ENCODE results near the gene RBM28.
"Not testable (repeated sequence)": the region's sequence is repeated elsewhere in the genome, so short reads cannot be mapped to it uniquely, and the experiment has no call there.

The RBM28 gene

GRCh38 chr7:128349466-128349825 lies 5.7 kb upstream of the RBM28 start:
- no peak for DNase-seq (ENCODE audit: low spot score)

- peak; percentile 70 for DNase-seq (ENCODE audit: low spot score)
Measured at GRCh38 chr7:128347647-128348097, 4.0 kb upstream of the RBM28 start.

DNA sequence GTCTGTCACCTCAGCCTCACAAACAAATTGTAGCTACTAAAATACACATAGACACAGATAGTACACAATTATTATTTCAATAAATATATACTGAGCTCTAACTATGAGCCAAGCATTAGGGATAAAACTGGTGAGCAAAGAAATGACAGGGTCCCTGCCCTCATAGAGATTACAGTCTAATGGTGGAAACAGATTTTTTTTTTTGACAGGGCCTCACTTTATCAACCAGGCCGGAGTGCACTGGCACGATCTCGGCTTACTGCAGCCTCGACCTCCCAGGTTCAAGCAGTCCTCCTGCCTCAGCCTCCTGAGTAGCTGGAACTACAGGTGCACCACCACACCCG lies 695 bp upstream of the RBM28 start:
- no peak for DNase-seq (ENCODE audit: low spot score)

DNA sequence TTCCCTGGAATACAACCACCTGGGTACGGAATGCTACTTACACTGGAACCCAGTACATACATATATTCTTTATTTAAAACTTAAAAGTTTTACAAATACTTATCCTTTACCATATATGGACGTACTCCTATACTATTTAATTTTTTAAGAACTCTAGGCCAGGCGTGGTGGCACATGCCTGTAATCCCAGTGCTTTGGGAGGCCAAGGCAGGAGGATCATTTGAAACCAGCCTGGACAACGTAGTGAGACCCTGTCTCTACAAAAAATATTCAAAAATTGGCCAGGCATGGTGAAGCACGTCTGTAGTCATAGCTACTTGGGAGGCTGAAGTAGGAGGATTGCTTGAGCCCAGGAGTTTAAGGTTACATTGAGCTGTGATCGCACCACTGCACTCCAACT lies 2.0 kb downstream of the RBM28 start:
- no peak for DNase-seq (ENCODE audit: low spot score)

GRCh38 chr7:128335730-128336129 lies 8.0 kb downstream of the RBM28 start:
- no peak for DNase-seq (ENCODE audit: low spot score)

DNA sequence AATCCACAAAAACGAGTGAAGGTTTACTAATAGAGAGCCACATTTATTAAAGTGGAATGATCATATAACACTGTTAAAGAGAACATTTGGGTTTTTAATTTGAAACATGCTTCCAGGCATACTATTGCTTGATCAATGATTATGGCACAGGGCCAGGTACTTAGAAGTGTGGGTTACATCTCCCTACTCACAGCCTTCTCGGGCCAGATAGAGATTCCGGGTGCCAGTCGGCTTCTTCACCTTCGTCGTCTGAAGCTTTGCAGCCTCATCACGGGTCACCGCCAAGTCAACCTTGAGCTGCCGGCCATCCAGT lies 19.4 kb downstream of the RBM28 start:
- DNase-seq (ENCODE audit: low spot score) = no peak

GRCh38 chr7:128323459-128324367 lies 20.0 kb downstream of the RBM28 start:
- peak; percentile 50 for DNase-seq (ENCODE audit: low spot score)

DNA sequence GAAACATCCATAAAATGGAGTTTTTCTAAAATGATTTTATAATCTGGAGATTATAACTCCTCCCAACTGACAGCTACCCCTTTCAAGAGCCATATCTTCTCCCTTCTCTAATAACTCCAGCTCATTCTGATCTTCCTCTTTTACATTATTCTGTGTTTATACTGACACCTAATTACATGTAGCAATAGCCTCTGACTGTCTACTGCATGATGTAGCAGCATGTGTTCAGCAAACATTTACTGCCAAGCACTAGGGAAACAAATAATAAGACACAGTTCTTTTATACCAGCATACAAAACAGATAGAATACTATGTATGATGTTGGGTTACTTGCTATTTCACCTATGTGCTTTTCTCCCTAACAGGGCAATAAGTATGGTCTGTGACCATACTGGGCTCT lies 20.7 kb downstream of the RBM28 start:
- no peak for DNase-seq (ENCODE audit: low spot score)

DNA sequence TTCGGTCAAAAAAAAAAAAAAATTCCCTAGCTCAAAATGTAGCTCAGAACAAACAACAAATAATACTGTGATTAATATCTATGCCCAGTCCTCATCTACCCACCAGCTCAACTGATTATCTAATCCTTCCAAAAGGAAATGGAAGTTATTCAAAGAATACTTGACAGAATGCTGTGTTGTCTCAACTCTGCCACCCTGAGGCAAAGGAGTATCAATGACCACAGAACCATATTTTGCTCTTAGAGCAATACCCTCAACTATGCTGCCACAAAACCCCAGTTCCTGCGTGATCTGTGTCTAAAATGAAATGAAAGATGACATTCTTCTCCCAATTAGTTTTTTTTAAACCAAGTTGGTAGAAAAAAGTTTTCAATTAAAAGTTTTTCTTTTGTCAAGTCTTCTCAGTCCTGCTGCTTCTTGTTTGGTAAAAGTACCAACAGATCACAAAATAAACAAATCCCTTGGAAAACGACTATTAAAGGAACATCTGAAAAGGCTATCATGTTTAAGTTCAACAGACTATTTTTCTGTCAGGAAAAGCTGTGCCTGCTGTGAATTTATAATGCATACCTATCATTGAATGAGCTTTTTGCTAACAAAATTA lies 21.6 kb downstream of the RBM28 start:
- peak; percentile 57 for DNase-seq (ENCODE audit: low spot score)

GRCh38 chr7:128321044-128321422 lies 22.7 kb downstream of the RBM28 start:
- no peak for DNase-seq (ENCODE audit: low spot score)

GRCh38 chr7:128318691-128319090 lies 25.0 kb downstream of the RBM28 start:
- DNase-seq (ENCODE audit: low spot score) = no peak

GRCh38 chr7:128311013-128311412 lies 32.7 kb downstream of the RBM28 start:
- no peak for DNase-seq (ENCODE audit: low spot score)

DNA sequence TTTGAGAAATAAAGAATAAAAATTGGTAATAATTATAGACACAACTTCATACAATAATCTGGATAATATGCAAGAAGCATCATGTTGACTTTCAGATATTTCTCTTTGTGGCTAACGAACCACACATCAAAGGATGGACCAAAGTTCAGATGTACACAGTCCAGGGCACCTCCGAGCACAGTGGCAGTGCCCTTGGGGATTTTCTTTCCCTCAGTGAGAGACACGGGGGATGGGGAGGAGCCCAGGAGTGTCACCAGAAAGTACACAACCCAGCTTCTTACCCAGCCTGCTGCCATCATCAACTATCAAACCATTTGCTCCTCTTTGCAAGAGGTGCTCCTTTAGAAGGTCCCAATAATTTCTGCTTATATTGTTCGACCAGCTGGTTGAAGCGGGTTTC lies 33.2 kb downstream of the RBM28 start:
- DNase-seq (ENCODE audit: low spot score) = no peak

- DNase-seq (ENCODE audit: low spot score) = no peak
Measured at GRCh38 chr7:128309976-128310375, 33.7 kb downstream of the RBM28 start.

DNA sequence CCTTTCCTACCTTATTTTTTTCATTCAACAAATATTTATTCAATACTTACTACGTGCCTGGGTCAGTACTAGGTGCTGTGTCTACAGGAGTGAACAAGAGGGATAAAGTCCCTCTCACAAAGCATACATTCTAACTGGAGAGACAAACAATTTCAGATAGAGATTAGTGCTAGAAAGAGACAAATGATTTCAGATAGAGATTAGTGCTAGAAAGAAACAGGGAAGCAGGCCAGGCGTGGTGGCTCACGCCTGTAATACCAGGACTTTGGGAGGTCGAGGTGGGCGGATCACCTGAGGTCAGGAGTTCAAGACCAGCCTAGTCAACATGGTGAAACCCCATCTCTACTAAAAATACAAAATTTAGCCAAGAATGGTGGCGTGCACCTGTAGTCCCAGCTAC lies 34.6 kb downstream of the RBM28 start:
- no peak for DNase-seq (ENCODE audit: low spot score)

DNA sequence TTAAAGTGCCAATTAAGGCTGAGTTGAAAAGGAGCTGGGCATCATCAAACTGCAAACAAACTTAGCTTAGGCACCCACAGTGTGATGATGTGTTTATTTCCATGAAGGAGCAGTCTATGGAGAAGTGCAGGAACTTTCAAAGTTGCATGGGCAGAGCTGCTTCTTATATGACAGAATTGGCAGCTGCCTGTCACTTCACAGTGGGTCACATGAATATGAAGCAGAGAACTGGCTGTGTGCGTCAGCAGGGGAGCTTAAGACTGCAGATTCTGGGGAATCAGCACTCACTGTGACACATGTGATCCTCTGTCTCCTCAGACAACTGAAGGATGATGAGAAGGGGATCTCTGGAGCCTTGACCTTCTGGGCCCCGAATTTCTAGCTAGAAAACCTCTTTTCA lies 36.6 kb downstream of the RBM28 start:
- no peak for DNase-seq (ENCODE audit: low spot score)

DNA sequence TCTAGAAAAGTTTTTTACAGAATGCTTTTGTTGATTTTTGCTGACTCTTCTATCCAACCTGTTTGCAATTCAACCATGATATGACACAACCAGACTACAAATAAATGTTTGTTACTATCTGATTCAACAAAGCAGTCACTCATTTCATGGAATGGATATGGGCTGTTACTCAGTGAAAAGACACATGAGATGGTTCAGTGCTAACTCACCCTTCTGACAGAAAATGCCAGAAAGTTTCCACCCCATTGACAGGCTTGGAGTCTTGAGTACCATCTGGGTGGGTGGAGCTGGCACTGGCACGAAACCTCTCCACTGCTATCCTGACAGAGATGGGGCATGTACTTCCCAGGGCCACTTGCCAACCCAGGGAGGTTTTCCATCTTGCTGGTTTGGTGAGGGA lies 39.5 kb downstream of the RBM28 start:
- peak; percentile 8 for DNase-seq (ENCODE audit: low spot score)

DNA sequence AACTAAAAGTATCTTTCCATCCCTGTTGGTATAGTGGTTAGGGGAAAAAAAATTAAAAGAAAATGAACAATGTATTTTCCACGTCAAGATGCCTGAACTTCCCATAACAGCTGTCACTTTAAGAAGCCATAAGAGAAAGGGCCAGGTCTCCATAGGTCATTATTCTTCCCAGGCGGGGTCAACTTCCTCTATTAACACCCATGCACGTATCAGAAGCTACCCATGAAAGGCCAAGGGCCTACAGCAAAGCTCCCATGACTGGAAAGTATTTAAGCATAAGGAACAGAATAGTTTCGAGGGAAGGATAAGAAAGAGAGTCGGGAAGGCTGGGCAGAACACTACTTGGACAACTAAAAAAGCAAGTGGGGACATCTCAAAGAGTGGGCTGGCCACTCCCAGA lies 40.1 kb downstream of the RBM28 start:
- no peak for DNase-seq (ENCODE audit: low spot score)

GRCh38 chr7:128303133-128303532 lies 40.6 kb downstream of the RBM28 start:
- DNase-seq (ENCODE audit: low spot score) = no peak

- no peak for DNase-seq (ENCODE audit: low spot score)
Measured at GRCh38 chr7:128302139-128302538, 41.6 kb downstream of the RBM28 start.

GRCh38 chr7:128299109-128299607 lies 44.5 kb downstream of the RBM28 start:
- DNase-seq (ENCODE audit: low spot score) = no peak

- DNase-seq (ENCODE audit: low spot score) = not testable (repeated sequence)
Measured at GRCh38 chr7:128298004-128298403, 45.7 kb downstream of the RBM28 start.

DNA sequence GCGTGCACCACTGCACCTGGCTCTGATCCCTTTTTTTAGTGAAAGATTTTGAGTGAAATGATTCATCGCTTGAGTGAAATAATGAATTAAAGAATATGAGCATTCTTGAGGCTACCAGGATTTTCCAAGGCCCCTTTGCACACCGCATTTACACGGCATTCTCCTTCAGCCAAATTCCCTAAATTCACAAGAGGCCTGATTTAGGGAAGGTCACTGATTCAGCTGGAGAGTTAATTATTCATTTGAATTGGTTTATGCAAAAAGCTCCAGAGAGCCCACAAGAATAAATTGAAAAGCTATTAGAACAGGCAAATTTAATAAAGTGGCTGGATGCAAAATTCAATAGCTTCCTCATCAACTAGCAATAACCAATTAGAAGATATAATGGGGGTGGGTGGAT lies 56.2 kb downstream of the RBM28 start:
- no peak for DNase-seq (ENCODE audit: low spot score)

- DNase-seq (ENCODE audit: low spot score) = no peak
Measured at GRCh38 chr7:128284102-128284501, 59.6 kb downstream of the RBM28 start.
